ENCODE measurements around the gene DCAF7. TPM values are rescaled to one million over a fixed set of nuclear protein-coding genes. Genes with fewer than 3 reads are reported as not detected.

DCAF7 gene
- total RNA-seq, 4 donors from 2014 or later = 16.5 to 34.1 (median 22.0) TPM

DNA sequence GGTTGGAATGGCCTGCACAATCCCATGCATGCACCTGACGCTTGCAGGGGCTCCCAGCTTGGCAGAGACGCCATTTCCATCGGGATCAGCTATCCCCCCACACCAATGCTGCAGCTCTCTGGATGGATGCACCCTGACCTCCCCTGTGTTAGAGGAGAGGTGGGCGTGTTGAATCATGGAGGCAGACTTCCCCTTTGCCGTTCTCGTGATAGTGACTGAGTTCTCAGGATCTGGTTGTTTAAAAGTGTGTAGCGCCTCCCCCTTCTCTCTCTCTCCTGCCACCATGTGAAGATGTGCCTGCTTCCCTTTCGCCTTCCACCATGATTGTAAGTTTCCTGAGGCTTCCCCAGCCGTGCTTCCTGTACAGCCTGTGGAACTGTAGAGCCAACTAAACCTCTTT is 44.9 kb upstream of the DCAF7 start:
- no peak overlapping the region for H3K27ac ChIP-seq
- TF ChIP-seq POLR2A (IDR thresholded peaks at IDR 0.05) = no peak
- TF ChIP-seq, protein P1, sequence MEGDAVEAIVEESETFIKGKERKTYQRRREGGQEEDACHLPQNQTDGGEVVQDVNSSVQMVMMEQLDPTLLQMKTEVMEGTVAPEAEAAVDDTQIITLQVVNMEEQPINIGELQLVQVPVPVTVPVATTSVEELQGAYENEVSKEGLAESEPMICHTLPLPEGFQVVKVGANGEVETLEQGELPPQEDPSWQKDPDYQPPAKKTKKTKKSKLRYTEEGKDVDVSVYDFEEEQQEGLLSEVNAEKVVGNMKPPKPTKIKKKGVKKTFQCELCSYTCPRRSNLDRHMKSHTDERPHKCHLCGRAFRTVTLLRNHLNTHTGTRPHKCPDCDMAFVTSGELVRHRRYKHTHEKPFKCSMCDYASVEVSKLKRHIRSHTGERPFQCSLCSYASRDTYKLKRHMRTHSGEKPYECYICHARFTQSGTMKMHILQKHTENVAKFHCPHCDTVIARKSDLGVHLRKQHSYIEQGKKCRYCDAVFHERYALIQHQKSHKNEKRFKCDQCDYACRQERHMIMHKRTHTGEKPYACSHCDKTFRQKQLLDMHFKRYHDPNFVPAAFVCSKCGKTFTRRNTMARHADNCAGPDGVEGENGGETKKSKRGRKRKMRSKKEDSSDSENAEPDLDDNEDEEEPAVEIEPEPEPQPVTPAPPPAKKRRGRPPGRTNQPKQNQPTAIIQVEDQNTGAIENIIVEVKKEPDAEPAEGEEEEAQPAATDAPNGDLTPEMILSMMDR (IDR thresholded peaks at IDR 0.05 in 4 of 5, conservative IDR thresholded peaks at IDR 0.05 in 1 of 5) = no peak
- in situ Hi-C loops (cut with MboI; ENCODE audit: low sequenced_read_pairs in 4 of 4) (loop anchor here in 1 of 4 donors (25.0 kb wide), 1 partner anchor 818 kb away; no protein-coding TSS in a partner anchor), intact Hi-C loops (cut with DNase I; ENCODE audit: low total_unique reads) (no loop called here)
- no peaks in the 10 kb centered on the region for H3K9me3 ChIP-seq
- no peak for ATAC-seq
- no peaks in the 10 kb centered on the region for H3K36me3 ChIP-seq
- H3K4me1 ChIP-seq = no peaks in the 10 kb centered on the region
- DNase-seq = no peak
- H3K4me3 ChIP-seq = no peak overlapping the region
- H3K27me3 ChIP-seq = peaks cover 0 to 14% (median 10%) of the 10 kb centered on the region in 3 donors

DNA sequence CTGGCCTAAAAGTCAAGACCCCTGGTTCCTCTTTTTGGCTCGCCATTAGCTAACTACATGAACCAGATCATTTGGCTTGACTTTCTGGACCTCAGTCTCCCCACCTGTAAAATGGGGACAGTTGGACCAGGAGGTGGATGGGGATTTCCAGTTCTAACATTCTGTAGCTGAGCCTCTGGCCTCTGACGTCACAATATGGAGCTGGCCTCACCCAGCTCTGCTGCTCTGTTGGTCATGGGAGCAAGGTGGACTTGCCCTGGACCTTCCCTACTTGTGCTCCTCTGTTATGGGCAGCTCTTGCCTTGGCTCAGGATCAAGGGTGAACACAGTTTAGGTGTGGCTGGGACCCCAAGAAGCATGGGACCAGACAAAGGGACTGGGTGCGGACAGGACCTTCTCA is 43.6 kb upstream of the DCAF7 start:
- no peak for DNase-seq
- in situ Hi-C loops (cut with MboI; ENCODE audit: low sequenced_read_pairs in 4 of 4) = loop anchor here in 1 of 4 donors (25.0 kb wide), 1 partner anchor 819 kb away; no protein-coding TSS in a partner anchor
- Histone ChIP-seq H3K27ac (no peak overlapping the region), H3K9me3 (no peaks in the 10 kb centered on the region), H3K4me3 (no peak overlapping the region), H3K36me3 (no peaks in the 10 kb centered on the region), H3K27me3 (peaks cover 0 to 14% (median 10%) of the 10 kb centered on the region in 3 donors), H3K4me1 (no peaks in the 10 kb centered on the region)
- intact Hi-C loops (cut with DNase I; ENCODE audit: low total_unique reads) = no loop called here
- TF ChIP-seq, protein P1 (IDR thresholded peaks at IDR 0.05 in 4 of 5, conservative IDR thresholded peaks at IDR 0.05 in 1 of 5) = no peak
- TF ChIP-seq POLR2A (IDR thresholded peaks at IDR 0.05) = no peak
- no peak for ATAC-seq

DNA sequence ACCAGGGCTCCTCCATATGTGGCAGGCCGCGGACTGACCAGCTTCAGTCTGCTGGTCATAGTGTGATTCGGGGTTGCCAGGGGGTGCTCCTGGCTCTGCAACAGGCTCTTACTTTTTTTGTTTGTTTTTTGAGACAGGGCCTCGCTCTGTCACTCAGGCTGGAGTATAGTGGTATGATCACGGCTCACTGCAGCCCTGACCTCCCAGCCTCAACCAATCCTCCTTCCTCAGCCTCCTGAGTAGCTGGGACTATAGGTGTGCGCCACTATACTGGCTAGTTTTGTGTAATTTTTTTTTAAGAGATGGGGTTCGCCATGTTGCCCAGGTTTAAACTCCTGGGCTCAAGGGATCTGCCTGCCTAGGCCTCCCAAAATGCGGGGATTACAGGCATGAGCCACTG is 38.9 kb upstream of the DCAF7 start:
- in situ Hi-C loops (cut with MboI; ENCODE audit: low sequenced_read_pairs in 4 of 4) = loop anchor here in 1 of 4 donors (25.0 kb wide), 1 partner anchor 824 kb away; no protein-coding TSS in a partner anchor
- no peak for ATAC-seq

DNA sequence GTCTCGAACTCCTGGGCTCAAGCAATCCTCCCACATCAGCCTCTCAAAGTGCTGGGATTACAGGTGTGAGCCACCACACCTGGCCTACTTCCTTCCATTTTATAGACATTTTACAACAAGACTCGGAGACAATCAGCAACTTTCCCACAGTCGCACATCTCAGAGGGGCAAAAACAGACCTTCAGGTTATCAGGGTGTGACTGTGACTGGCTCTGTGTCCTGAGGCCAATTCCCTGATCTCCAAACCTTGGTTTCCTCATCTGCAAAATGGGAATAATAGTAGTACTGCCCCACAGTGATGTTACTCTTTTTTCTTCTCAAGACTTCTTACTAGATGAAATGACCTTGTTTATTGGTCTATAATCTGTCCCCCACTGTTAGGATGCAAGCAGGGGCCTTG is 37.9 kb upstream of the DCAF7 start:
- in situ Hi-C loops (cut with MboI; ENCODE audit: low sequenced_read_pairs in 4 of 4) = loop anchor here in 1 of 4 donors (25.0 kb wide), 1 partner anchor 825 kb away; no protein-coding TSS in a partner anchor
- TF ChIP-seq, protein P1 (IDR thresholded peaks at IDR 0.05 in 4 of 5, conservative IDR thresholded peaks at IDR 0.05 in 1 of 5) = no peak
- TF ChIP-seq POLR2A (IDR thresholded peaks at IDR 0.05) = no peak
- DNase-seq (no peak), ATAC-seq (no peak)
- Histone ChIP-seq H3K36me3 (no peaks in the 10 kb centered on the region), H3K9me3 (no peaks in the 10 kb centered on the region), H3K27me3 (no peaks in the 10 kb centered on the region), H3K4me1 (no peaks in the 10 kb centered on the region), H3K4me3 (no peak overlapping the region), H3K27ac (no peak overlapping the region)
- intact Hi-C loops (cut with DNase I; ENCODE audit: low total_unique reads) = no loop called here

More for the DNA sequence above, 38.9 kb upstream of the DCAF7 start:
- intact Hi-C loops (cut with DNase I; ENCODE audit: low total_unique reads) = no loop called here
- Histone ChIP-seq H3K27me3 (peaks cover 0 to 3% (median 0%) of the 10 kb centered on the region in 3 donors), H3K4me1 (no peaks in the 10 kb centered on the region), H3K36me3 (no peaks in the 10 kb centered on the region), H3K4me3 (no peak overlapping the region), H3K9me3 (no peaks in the 10 kb centered on the region), H3K27ac (no peak overlapping the region)
- no peak for TF ChIP-seq POLR2A (IDR thresholded peaks at IDR 0.05)
- TF ChIP-seq, protein P1 (IDR thresholded peaks at IDR 0.05 in 4 of 5, conservative IDR thresholded peaks at IDR 0.05 in 1 of 5) = no peak
- no peak for DNase-seq

All from gastrocnemius medialis (tissue), 4 donors.